GM12864 (cell line): ENCODE measurements around the gene SPDYA.

ENCODE experiments used
- DNase-seq: peaks from one replicate; pipeline ENCODE4 v3.0.0-alpha.2; 2011; ENCODE audit warnings: low read depth
- H3K4me3 ChIP-seq: 2 replicates; pipeline ENCODE4 v1.5.1; 2011; ENCODE audit warnings: mild to moderate bottlenecking, low read depth, low read length, control low read depth
- CTCF ChIP-seq: IDR thresholded peaks from 2 replicates; pipeline ENCODE4 v1.5.1; 2011; ENCODE audit warnings: low read depth, mild to moderate bottlenecking, moderate library complexity, low read length, control low read depth, inconsistent platforms; ENCODE audit errors: missing control alignments

SPDYA gene

GRCh38 chr2:28855193-28855592 lies 44.6 kb downstream of the SPDYA start:
- no peak for TF ChIP-seq CTCF
- DNase-seq: no peak

GRCh38 chr2:28855977-28856376 lies 45.3 kb downstream of the SPDYA start:
- no peak for TF ChIP-seq CTCF
- H3K4me3 ChIP-seq: no peak overlapping the region
- DNase-seq: no peak

More at GRCh38 chr2:28855193-28855592, 44.6 kb downstream of the SPDYA start:
- H3K4me3 ChIP-seq: no peak overlapping the region

- no peak for DNase-seq
- no peak for TF ChIP-seq CTCF
- H3K4me3 ChIP-seq: peak overlapping the region; percentile 62
Observed at GRCh38 chr2:28868611-28869010, 58.0 kb downstream of the SPDYA start.

- no peak for TF ChIP-seq CTCF
- peak overlapping the region; percentile 62 for H3K4me3 ChIP-seq
- DNase-seq: no peak
Observed at GRCh38 chr2:28869494-28870145, 59.0 kb downstream of the SPDYA start.

GRCh38 chr2:28870146-28870891 lies 59.7 kb downstream of the SPDYA start, which contains the start of gene TRMT61B:
TRMT61B (minus strand) TSS chr2:28870309; CDS start chr2:28870277, 32 bp downstream.
- DNase-seq: peak; percentile 88
- TF ChIP-seq CTCF: no peak
- H3K4me3 ChIP-seq: peak within 1 kb of the TSS; percentile 62

GRCh38 chr2:28871620-28872019 lies 61.0 kb downstream of the SPDYA start:
- no peak overlapping the region for H3K4me3 ChIP-seq
- no peak for DNase-seq
- TF ChIP-seq CTCF: no peak

- TF ChIP-seq CTCF: no peak
Observed at GRCh38 chr2:28880193-28880592, 69.6 kb downstream of the SPDYA start.

More at GRCh38 chr2:28880193-28880592, 69.6 kb downstream of the SPDYA start:
- no peak for DNase-seq
- no peak overlapping the region for H3K4me3 ChIP-seq
